Right lobe of liver (tissue), 4 donors: ENCODE results near the gene MAPK12.

Source experiments
- CTCF ChIP-seq, 4 donors: fragments of 200-600 bp in 3 of 4; fragments of 450-650 bp in 1 of 4; IDR thresholded peaks; one replicate each; pipeline versions ENCODE4 v1.5.1 to v1.8.0; 2016 to 2022; ENCODE audit warnings: antibody characterized with exemption in 4 of 4, mild to moderate bottlenecking in 2 of 4
- POLR2A ChIP-seq: fragments of 450-650 bp; IDR thresholded peaks from one replicate; pipeline ENCODE4 v1.6.1; 2017; ENCODE audit warnings: antibody characterized with exemption, mild to moderate bottlenecking
- donor health status: DM: no; HTN: no; CAD: no.
- donor health status: DM: no; HTN: no; CAD: no.
- donor health status: DM: no; HTN: yes; CAD: no.

- peak in 1 of 4 donors; percentile 5 for TF ChIP-seq CTCF (IDR thresholded peaks at IDR 0.05)
- no peak for TF ChIP-seq POLR2A
Measured at GRCh38 chr22:50246242-50247175, 15.0 kb downstream of the MAPK12 start.
